Natural killer cell (primary cell): Measurements from ENCODE around the gene PKLR. TPM values are rescaled to one million over a fixed set of nuclear protein-coding genes. Genes with fewer than 3 reads are reported as not detected.

ENCODE experiments used
- ATAC-seq, 3 donors: fragments of 150-1000 bp in 2 of 3; fragments of 200-7000 bp in 1 of 3; cut with Tn5 transposase; 1 replicate in 1 of 3; 2 replicates in 2 of 3; pipeline ENCODE4 v1.10.0; 2021; ENCODE audit warnings: mild to moderate bottlenecking in 2 of 3, moderate library complexity in 2 of 3
- DNase-seq, 2 donors: peaks; one replicate each; pipeline versions ENCODE4 v3.0.0 to v3.0.0-alpha.2; 2013 to 2021; ENCODE audit warnings: mixed read lengths in 1 of 2
- H3K27ac ChIP-seq: one replicate; pipeline ENCODE4 v1.5.1; 2013; ENCODE audit warnings: mild to moderate bottlenecking, low read length
- H3K27me3 ChIP-seq: one replicate; pipeline ENCODE4 v1.6.1; 2013; ENCODE audit warnings: low read length; ENCODE audit not compliant: control insufficient read depth, insufficient read depth
- H3K36me3 ChIP-seq: one replicate; pipeline ENCODE4 v1.6.1; 2013; ENCODE audit warnings: low read length; ENCODE audit not compliant: control insufficient read depth, insufficient read depth
- H3K4me1 ChIP-seq: one replicate; pipeline ENCODE4 v1.6.1; 2013; ENCODE audit warnings: low read length; ENCODE audit not compliant: control insufficient read depth, insufficient read depth
- H3K4me3 ChIP-seq: one replicate; pipeline ENCODE4 v1.5.1; 2013; ENCODE audit warnings: low read length
- H3K9me3 ChIP-seq: one replicate; pipeline ENCODE4 v1.6.1; 2013; ENCODE audit warnings: low read length; ENCODE audit not compliant: control insufficient read depth, insufficient read depth
- H3K27ac Mint-ChIP-seq, 2 donors: one replicate each; pipeline ENCODE4 v1.8.0; 2022; ENCODE audit warnings: mild to moderate bottlenecking in 2 of 2, mixed read lengths in 2 of 2, moderate library complexity in 1 of 2
- H3K27me3 Mint-ChIP-seq, 2 donors: one replicate each; pipeline ENCODE4 v1.8.0; 2022; ENCODE audit warnings: low read depth in 2 of 2, mixed read lengths in 2 of 2
- H3K36me3 Mint-ChIP-seq: one replicate; pipeline ENCODE4 v1.8.0; 2022; ENCODE audit warnings: mixed read lengths
- H3K4me1 Mint-ChIP-seq, 2 donors: one replicate each; pipeline ENCODE4 v1.8.0; 2022; ENCODE audit warnings: mixed read lengths in 2 of 2
- H3K4me3 Mint-ChIP-seq: one replicate; pipeline ENCODE4 v1.8.0; 2022; ENCODE audit warnings: mild to moderate bottlenecking, moderate library complexity, mixed read lengths
- H3K9me3 Mint-ChIP-seq, 2 donors: one replicate each; pipeline ENCODE4 v1.8.0; 2022; ENCODE audit warnings: mixed read lengths in 2 of 2
- WGBS: methylation state at CpG from one replicate; pipeline ENCODE4 v1.1.7; 2013; ENCODE audit warnings: missing lambda C conversion rate; ENCODE audit not compliant: insufficient coverage; 5-methylcytosine and 5-hydroxymethylcytosine counted together
- intact Hi-C: fragments of 100-400 bp; cut with micrococcal nuclease; formaldehyde crosslinking; loops from one replicate; pipeline ENCODE4 v1.14.2; 2022
- total RNA-seq, 4 donors: library from RNA; stranded (reverse); fragments of 120-200 nt in 1 of 4; gene quantifications; one replicate each; pipeline versions ENCODE4 v1.2.3 to v1.2.4, GENCODE V29; 2013 to 2022
- TF ChIP-seq, protein P1 (sequence below): fragments of 200-600 bp; IDR thresholded peaks from one replicate; pipeline ENCODE4 v1.8.0; 2022; ENCODE audit warnings: antibody characterized with exemption

Gene PKLR
- total RNA-seq, 3 donors from 2014 or later (not counting 1 experiment from before 2014, with no cell fraction given): 0.12 TPM; not detected in 2

DNA sequence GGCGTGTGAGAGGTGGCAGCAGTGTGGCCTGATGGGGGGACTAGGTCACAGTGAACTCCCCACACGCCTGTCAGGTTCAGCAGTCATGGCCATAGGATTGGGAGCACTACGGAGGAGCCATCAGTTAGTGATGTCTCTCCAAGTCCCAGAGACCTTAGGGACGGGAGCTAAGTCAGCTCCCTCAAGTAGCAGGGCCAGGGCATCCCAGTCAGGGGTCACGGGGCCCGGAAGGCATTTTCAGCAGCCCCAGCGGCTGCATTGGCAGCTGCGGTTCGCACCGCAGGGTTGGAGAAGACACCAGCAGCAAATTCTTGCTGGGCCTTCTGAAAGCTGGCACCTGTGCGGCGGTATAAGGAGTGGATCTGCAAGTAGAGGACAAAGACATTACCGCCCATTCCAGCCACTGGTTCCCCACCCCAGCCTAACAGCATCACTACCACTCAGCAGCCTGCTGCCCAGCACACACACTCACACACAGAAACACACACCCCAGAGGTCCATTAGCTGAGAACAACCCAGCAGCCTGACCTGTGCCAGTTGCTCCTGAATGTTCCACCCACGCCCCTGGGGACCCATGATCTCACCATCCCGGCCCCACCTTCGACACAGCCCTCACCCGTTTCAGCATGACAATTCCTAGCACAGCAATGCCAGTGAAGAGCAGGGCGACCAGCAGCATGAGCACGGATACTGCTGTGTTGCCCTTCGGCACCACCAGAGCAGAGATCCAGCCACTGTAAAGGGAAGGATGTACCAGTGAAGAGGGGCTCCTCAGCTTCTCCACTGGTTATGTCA, 45.0 kb downstream of the PKLR start:
- intact Hi-C loops: loop anchor here (10.0 kb wide), 1 partner anchor 249 kb away; no protein-coding TSS in a partner anchor
- TF ChIP-seq, protein P1, sequence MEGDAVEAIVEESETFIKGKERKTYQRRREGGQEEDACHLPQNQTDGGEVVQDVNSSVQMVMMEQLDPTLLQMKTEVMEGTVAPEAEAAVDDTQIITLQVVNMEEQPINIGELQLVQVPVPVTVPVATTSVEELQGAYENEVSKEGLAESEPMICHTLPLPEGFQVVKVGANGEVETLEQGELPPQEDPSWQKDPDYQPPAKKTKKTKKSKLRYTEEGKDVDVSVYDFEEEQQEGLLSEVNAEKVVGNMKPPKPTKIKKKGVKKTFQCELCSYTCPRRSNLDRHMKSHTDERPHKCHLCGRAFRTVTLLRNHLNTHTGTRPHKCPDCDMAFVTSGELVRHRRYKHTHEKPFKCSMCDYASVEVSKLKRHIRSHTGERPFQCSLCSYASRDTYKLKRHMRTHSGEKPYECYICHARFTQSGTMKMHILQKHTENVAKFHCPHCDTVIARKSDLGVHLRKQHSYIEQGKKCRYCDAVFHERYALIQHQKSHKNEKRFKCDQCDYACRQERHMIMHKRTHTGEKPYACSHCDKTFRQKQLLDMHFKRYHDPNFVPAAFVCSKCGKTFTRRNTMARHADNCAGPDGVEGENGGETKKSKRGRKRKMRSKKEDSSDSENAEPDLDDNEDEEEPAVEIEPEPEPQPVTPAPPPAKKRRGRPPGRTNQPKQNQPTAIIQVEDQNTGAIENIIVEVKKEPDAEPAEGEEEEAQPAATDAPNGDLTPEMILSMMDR: no peak
- no peak for DNase-seq
- Histone ChIP-seq H3K27ac (no peak overlapping the region), H3K9me3 (no peaks in the 10 kb centered on the region), H3K4me3 (no peak overlapping the region), H3K27me3 (no peaks in the 10 kb centered on the region), H3K36me3 (peaks cover 24% of the 10 kb centered on the region), H3K4me1 (peaks cover 28% of the 10 kb centered on the region)
- H3K27ac Mint-ChIP-seq: peak overlapping the region; percentile 16 to 87
- peak overlapping the region; percentile 90 for H3K4me3 Mint-ChIP-seq
- no peaks in the 10 kb centered on the region for H3K9me3 Mint-ChIP-seq
- peaks cover 39 to 43% of the 10 kb centered on the region in 2 donors for H3K4me1 Mint-ChIP-seq
- H3K36me3 Mint-ChIP-seq: peaks cover 9% of the 10 kb centered on the region
- ATAC-seq: no peak
- H3K27me3 Mint-ChIP-seq: no peaks in the 10 kb centered on the region
- 93% methylated on average over 20 of the region's 20 CpGs for WGBS

DNA sequence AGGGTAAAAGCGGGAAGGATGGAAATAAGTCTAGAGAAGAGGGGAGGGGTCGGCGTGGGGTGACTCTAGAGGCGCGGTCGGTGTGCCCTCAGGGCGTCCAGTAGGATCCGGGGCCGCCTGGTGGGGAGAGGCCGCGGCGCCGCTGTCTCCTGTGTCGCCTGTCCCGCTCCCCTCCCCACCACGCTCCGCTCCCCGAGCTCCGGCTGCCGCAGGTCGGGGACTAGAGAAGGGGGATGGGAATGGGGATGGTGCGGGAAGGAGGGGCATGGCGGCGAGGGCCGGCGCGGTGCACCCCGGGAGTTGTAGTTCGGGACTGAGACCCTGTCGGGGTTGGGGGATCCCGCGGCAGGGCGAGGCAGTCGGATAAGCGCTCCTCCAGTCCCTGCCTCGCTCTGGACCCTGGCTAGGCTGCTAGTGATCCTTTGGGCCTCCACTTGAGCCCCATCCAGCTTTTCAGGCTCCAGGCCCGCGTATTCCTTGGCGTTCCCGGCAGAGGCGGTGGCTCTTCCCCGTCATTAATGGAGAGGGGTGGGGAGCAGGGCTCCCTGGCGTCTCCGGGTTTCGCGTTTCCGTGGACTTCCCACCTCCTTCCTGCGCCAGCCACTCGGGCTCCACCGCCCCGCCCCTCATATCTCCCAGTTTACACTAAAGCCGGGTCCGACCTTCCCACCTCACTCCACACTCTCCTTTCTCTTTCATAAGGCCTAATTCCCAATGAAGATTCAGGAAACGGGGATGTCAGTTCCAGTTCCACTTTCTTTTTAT, 45.8 kb downstream of the PKLR start, which contains the start of gene ENTREP3:
Gene ENTREP3, minus strand, starts transcription at position 241 of the 765 bp plus-strand sequence. CDS start 606 bp downstream, outside the sequence.
- Mint-ChIP-seq H3K9me3 (no peaks in the 10 kb centered on the region), H3K27ac (peak within 1 kb of the TSS; percentile 16 to 87), H3K36me3 (peaks cover 9% of the 10 kb centered on the region), H3K4me3 (peak within 1 kb of the TSS; percentile 90), H3K4me1 (peaks cover 35 to 37% of the 10 kb centered on the region in 2 donors), H3K27me3 (no peaks in the 10 kb centered on the region)
- H3K9me3 ChIP-seq: no peaks in the 10 kb centered on the region
- H3K36me3 ChIP-seq: peaks cover 24% of the 10 kb centered on the region
- no peaks in the 10 kb centered on the region for H3K27me3 ChIP-seq
- peak within 1 kb of the TSS; percentile 85 for H3K4me3 ChIP-seq
- TF ChIP-seq, protein P1: no peak
- peak; percentile 50 to 85 for DNase-seq
- intact Hi-C loops: loop anchor here (10.0 kb wide), 1 partner anchor 249 kb away; no protein-coding TSS in a partner anchor
- ATAC-seq: peak; percentile 59 to 66 (median 61)
- peak within 1 kb of the TSS; percentile 49 for H3K27ac ChIP-seq
- H3K4me1 ChIP-seq: peaks cover 28% of the 10 kb centered on the region
- WGBS: 11% methylated on average over 52 of the region's 54 CpGs

DNA sequence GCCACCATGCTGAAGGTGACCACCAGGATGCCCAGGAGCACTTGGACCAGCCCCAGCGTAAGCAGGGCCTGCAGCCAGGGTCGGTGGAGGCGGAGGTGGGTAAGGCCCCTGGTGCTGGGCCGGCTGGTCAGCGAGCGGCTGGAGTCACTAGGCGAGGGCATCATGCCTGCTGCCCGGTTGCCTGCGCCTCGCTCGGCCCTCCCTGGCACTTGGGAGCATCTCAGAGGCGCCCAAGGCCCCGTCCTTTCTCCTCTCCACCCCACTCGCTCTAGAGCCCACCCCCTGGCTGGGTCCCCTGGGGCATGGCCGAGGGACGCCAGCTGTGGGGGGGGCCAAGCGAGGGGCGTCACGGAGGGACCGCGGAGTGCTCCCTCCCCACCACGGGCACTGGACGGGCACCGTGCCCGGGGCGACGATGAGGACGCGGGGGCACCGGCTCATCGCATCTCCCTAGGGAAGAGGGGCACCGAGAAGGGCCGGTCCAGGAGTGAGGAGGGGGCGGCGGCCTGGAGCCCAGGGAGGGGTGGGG, 46.5 kb downstream of the PKLR start:
- H3K36me3 ChIP-seq: peaks cover 19% of the 10 kb centered on the region
- Mint-ChIP-seq H3K9me3 (no peaks in the 10 kb centered on the region), H3K27ac (peak overlapping the region in 1 of 2 donors; percentile 87), H3K4me1 (peaks cover 31 to 37% of the 10 kb centered on the region in 2 donors), H3K27me3 (no peaks in the 10 kb centered on the region), H3K4me3 (peak overlapping the region; percentile 90), H3K36me3 (peaks cover 9% of the 10 kb centered on the region)
- H3K27me3 ChIP-seq: no peaks in the 10 kb centered on the region
- intact Hi-C loops: loop anchor here (10.0 kb wide), 1 partner anchor 250 kb away; no protein-coding TSS in a partner anchor
- no peaks in the 10 kb centered on the region for H3K9me3 ChIP-seq
- DNase-seq (no peak), ATAC-seq (no peak)
- peak overlapping the region; percentile 85 for H3K4me3 ChIP-seq
- TF ChIP-seq, protein P1: no peak
- H3K4me1 ChIP-seq: peaks cover 33% of the 10 kb centered on the region
- H3K27ac ChIP-seq: no peak overlapping the region
- WGBS: 13% methylated on average over 35 of the region's 35 CpGs
